MM.1S (cell line): ENCODE measurements around the gene KRTAP19-1.

Source experiments
- DNase-seq: peaks from one replicate; pipeline ENCODE4 v3.0.0-alpha.2; 2015
- H2AFZ ChIP-seq: fragments of 300-600 bp; sonication (generic); 2 replicates; pipeline ENCODE4 v1.6.0; 2016; ENCODE audit warnings: antibody characterized with exemption, low read length
- H3F3A ChIP-seq: fragments of 300-600 bp; sonication (generic); 2 replicates; pipeline ENCODE4 v1.6.1; 2016; ENCODE audit warnings: mild to moderate bottlenecking, antibody characterized with exemption, low read length, moderate library complexity, mixed read lengths; ENCODE audit not compliant: insufficient read depth
- H3K27ac ChIP-seq: fragments of 300-600 bp; sonication (generic); 2 replicates; pipeline ENCODE4 v1.5.1; 2016; ENCODE audit warnings: mild to moderate bottlenecking, low read length
- H3K27me3 ChIP-seq: fragments of 300-600 bp; sonication (generic); replicated peaks from 2 replicates; pipeline ENCODE4 v1.6.0; 2016; ENCODE audit warnings: low read length; ENCODE audit not compliant: insufficient read depth
- H3K36me3 ChIP-seq: fragments of 300-600 bp; sonication (generic); replicated peaks from 2 replicates; pipeline ENCODE4 v1.6.1; 2016; ENCODE audit warnings: mild to moderate bottlenecking, low read length, mixed read lengths; ENCODE audit not compliant: insufficient read depth
- H3K4me1 ChIP-seq: fragments of 300-600 bp; sonication (generic); 2 replicates; pipeline ENCODE4 v1.6.1; 2016; ENCODE audit warnings: low read length, mixed read lengths
- H3K4me2 ChIP-seq: fragments of 300-600 bp; sonication (generic); 2 replicates; pipeline ENCODE4 v1.6.0; 2016; ENCODE audit warnings: low read depth, low read length
- H3K4me3 ChIP-seq: fragments of 300-600 bp; sonication (generic); 2 replicates; pipeline ENCODE4 v1.5.1; 2016; ENCODE audit warnings: low read length, mixed read lengths
- H3K79me2 ChIP-seq: fragments of 300-600 bp; sonication (generic); 2 replicates; pipeline ENCODE4 v1.6.1; 2016; ENCODE audit warnings: mixed run types, low read length, mixed read lengths
- H3K9ac ChIP-seq: fragments of 300-600 bp; sonication (generic); 2 replicates; pipeline ENCODE4 v1.6.1; 2016; ENCODE audit warnings: low read length, mixed read lengths
- H3K9me2 ChIP-seq: fragments of 300-600 bp; sonication (generic); replicated peaks from 2 replicates; pipeline ENCODE4 v1.6.1; 2016; ENCODE audit warnings: mild to moderate bottlenecking, low read length, mixed read lengths; ENCODE audit not compliant: insufficient read depth
- H3K9me3 ChIP-seq: fragments of 300-600 bp; sonication (generic); replicated peaks from 2 replicates; pipeline ENCODE4 v1.6.1; 2016; ENCODE audit warnings: mild to moderate bottlenecking, low read length, mixed read lengths; ENCODE audit not compliant: insufficient read depth
- H4K20me1 ChIP-seq: fragments of 300-600 bp; sonication (generic); 2 replicates; pipeline ENCODE4 v1.6.1; 2016; ENCODE audit warnings: mild to moderate bottlenecking, low read length, moderate library complexity, mixed read lengths; ENCODE audit not compliant: insufficient read depth
- CTCF ChIP-seq: fragments of 300-600 bp; sonication (generic); IDR thresholded peaks from 2 replicates; pipeline ENCODE4 v1.5.1; 2016; ENCODE audit warnings: antibody characterized with exemption, low read length, mixed read lengths
- EZH2 ChIP-seq: fragments of 300-600 bp; sonication (generic); optimal IDR thresholded peaks from 2 replicates; pipeline ENCODE3; 2017; ENCODE audit warnings: low read depth, mild to moderate bottlenecking, antibody characterized with exemption, low read length, mixed read lengths
- EZH2phosphoT487 ChIP-seq: fragments of 300-600 bp; sonication (generic); IDR thresholded peaks from 2 replicates; pipeline ENCODE4 v1.6.1; 2018; ENCODE audit warnings: antibody characterized with exemption, low read length

KRTAP19-1 gene

GRCh38 chr21:30430170-30430655 is 50.0 kb downstream of the KRTAP19-1 start, which contains the start of gene KRTAP13-4:
Gene KRTAP13-4 (plus strand): TSS chr21:30430220. CDS start chr21:30430276, 56 bp downstream.
- Histone ChIP-seq H4K20me1 (no peaks in the 10 kb centered on the region), H3F3A (no peaks in the 10 kb centered on the region), H3K79me2 (no peaks in the 10 kb centered on the region), H3K9me3 (no peaks in the 10 kb centered on the region), H3K27ac (no peak within 1 kb of the TSS), H3K4me2 (no peak within 1 kb of the TSS), H3K4me3 (no peak within 1 kb of the TSS), H3K9me2 (no peaks in the 10 kb centered on the region), H3K36me3 (no peaks in the 10 kb centered on the region), H3K9ac (no peak within 1 kb of the TSS), H2AFZ (no peak within 1 kb of the TSS), H3K4me1 (no peaks in the 10 kb centered on the region), H3K27me3 (no peaks in the 10 kb centered on the region)
- no peak for TF ChIP-seq EZH2phosphoT487
- no peak for TF ChIP-seq CTCF
- no peak for TF ChIP-seq EZH2
- no peak for DNase-seq
